ENCODE results near the gene DCDC1.

Gene DCDC1

DNA sequence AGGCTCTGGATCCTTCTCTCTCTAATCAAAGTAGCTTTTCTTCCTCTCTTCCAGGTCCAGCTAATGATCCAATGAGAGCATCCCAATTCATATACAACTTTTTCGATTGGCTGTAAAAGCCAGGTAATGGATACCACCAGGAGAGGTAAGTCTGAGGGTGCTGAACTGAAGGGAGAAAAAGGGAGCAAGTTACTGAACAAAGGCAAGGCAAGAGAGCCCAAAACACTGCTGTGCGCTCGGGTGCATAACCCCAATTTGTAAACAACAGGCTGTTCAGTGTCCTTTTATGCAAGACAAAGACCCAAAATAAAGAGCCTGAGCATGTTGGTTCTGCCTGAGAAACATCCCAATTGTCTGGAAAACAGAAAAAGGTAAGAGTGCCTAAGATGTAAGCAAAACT, 260.1 kb downstream of the DCDC1 start:
- TF ChIP-seq, protein P1, sequence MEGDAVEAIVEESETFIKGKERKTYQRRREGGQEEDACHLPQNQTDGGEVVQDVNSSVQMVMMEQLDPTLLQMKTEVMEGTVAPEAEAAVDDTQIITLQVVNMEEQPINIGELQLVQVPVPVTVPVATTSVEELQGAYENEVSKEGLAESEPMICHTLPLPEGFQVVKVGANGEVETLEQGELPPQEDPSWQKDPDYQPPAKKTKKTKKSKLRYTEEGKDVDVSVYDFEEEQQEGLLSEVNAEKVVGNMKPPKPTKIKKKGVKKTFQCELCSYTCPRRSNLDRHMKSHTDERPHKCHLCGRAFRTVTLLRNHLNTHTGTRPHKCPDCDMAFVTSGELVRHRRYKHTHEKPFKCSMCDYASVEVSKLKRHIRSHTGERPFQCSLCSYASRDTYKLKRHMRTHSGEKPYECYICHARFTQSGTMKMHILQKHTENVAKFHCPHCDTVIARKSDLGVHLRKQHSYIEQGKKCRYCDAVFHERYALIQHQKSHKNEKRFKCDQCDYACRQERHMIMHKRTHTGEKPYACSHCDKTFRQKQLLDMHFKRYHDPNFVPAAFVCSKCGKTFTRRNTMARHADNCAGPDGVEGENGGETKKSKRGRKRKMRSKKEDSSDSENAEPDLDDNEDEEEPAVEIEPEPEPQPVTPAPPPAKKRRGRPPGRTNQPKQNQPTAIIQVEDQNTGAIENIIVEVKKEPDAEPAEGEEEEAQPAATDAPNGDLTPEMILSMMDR (IDR thresholded peaks at IDR 0.05; ENCODE audit: borderline replicate concordance, insufficient read depth, low read depth, low read length): no peak
- H3K4me3 ChIP-seq (ENCODE audit: low read depth, low read length): no peak overlapping the region

DNA sequence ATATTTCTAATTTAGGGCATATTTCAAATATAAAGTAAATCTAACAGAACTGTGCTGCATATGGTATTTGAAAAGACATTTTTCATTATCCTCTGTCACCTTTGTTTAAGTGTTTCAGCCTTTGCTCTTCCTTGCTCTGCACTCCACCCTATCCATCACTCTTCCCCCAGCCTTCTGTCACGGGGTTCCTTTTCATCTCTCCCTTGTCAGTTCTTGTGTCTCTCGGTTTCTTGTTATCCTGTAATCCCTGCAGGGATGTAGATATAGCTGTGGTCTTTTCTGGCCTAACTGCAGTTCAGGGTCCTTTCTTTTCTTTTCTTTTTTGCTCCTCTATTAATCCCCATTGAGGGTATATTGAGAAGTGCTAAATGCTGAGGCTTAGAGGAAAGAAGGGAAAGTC, 261.9 kb downstream of the DCDC1 start:
- TF ChIP-seq, protein P1 (IDR thresholded peaks at IDR 0.05; ENCODE audit: borderline replicate concordance, insufficient read depth, low read depth, low read length): no peak
- no peak overlapping the region for H3K4me3 ChIP-seq (ENCODE audit: low read depth, low read length)

DNA sequence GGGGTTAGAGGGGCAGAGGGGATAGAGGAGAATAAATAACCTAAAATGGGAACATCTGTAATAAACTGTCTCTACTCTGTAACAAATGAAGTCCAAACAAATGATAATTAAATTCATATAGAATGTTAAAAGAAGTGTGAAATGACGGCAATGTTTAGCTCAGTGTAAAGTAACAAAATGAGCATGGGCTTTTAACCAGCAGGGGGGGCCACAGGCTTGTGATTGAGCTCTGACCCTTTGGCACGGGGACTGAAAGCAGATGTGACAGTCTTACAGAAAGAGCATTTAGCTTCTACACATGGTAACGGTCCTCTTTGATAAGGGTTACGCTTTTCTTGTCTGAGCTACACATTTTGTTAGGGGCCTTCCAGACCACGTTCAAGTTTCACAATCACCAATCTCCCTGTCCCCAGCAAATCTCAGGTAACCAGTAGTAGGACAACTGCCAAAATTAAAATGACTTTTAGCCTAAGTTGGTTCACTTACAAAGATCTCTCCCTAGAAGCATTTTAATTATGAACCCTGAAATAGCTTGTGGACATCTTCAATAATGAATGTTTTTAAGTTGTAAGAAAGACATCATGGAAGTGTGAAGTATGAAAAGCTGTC, 262.5 kb downstream of the DCDC1 start:
- TF ChIP-seq, protein P1 (IDR thresholded peaks at IDR 0.05; ENCODE audit: borderline replicate concordance, insufficient read depth, low read depth, low read length): peak; percentile 63

DNA sequence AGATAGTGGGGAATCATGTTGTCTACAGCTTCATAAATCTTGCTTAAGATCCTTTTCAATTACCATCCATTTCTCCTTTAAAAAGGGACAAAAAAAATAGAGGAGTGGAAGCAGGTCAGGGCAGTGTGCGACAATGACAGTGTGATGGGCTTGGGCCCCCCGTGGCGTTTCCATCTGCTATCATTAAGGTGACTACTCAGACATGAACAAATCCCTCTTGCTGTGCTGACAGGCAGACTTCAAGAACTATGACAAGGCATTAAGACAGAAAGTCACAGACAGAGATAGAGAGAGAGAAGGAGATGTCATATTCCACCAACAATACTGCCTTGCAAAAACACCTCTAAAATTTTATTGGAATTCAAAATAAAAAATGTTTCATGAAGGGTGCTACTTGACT, 263.2 kb downstream of the DCDC1 start:
- no peak overlapping the region for H3K4me3 ChIP-seq (ENCODE audit: low read depth, low read length)
- TF ChIP-seq, protein P1 (IDR thresholded peaks at IDR 0.05; ENCODE audit: borderline replicate concordance, insufficient read depth, low read depth, low read length): no peak

More for the DNA sequence above, 262.5 kb downstream of the DCDC1 start:
- H3K4me3 ChIP-seq (ENCODE audit: low read depth, low read length): no peak overlapping the region

DNA sequence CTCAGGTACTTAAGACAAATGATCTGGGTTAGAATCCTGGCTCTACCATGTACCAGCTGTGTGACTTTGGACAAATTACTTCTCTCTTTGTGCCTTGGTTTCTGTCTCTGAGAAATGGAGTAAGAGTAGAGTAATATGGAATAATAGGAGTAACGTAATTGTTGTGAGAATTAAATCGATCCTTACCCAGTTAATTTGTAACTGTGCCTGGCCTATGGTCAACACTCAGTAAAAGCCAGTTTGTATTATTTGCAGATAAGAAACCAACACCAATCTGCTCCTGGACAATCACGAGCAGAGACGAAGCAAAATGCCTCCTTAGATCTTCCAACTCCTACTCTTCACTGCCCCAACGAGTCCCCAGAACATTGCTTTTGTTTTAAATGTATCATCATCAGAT, 266.7 kb downstream of the DCDC1 start:
- H3K4me3 ChIP-seq (ENCODE audit: low read depth, low read length): no peak overlapping the region
- TF ChIP-seq, protein P1 (IDR thresholded peaks at IDR 0.05; ENCODE audit: borderline replicate concordance, insufficient read depth, low read depth, low read length): no peak

DNA sequence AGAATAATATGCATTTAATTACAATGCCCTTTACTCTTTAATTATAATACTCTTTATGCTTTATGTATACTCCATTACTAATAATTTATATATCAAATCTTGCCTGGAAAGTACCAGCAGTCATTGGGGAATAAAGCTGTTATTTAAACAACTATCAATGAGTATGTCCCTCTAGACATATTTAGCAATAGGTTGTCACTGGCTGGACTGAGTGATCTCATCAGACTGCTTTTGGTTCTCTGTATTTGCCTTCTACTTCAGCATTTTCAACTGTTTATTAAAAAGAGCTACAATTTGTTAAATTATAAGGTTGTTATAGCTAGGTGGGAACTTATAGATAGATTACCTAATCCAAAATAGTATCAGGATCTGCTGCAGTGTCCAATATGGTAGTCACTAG, 267.2 kb downstream of the DCDC1 start:
- TF ChIP-seq, protein P1 (IDR thresholded peaks at IDR 0.05; ENCODE audit: borderline replicate concordance, insufficient read depth, low read depth, low read length): no peak
- no peak overlapping the region for H3K4me3 ChIP-seq (ENCODE audit: low read depth, low read length)

DNA sequence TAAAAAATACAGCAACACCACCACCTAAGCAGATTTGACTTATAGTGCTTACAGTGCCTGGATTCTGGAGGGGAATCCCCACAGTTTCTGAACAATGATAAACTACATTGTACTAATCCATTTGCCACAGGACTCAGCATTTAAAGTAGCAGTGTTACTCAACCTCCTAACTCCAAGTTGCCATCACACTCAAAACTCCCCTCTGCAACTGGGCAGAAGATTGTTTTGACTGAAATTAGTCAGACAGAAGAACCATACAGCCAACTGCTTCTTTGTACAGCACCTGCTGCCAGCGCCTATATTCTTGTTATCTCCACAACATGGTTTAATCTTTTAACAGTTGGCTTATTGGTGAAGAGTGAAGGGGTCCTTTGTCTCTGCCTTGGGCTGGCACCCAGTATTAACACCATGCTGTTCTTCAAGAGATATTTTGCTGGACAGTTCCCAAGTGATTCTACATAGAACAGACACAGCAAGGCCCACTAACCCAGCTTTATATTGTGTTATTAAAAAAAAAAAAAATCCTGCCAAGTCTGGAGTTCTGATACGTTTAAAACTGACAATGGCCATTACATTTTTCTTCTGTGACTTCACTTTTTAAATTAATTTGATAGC, 273.2 kb downstream of the DCDC1 start:
- TF ChIP-seq, protein P1 (IDR thresholded peaks at IDR 0.05; ENCODE audit: borderline replicate concordance, insufficient read depth, low read depth, low read length): no peak
- H3K4me3 ChIP-seq (ENCODE audit: low read depth, low read length): no peak overlapping the region
